GM12874 (cell line): ENCODE measurements around the gene RAB34.

Source experiments
- CTCF ChIP-seq: IDR thresholded peaks from 2 replicates; pipeline ENCODE4 v1.5.1; 2011; ENCODE audit warnings: low read depth, mild to moderate bottlenecking, control low read depth, low read length, moderate library complexity; ENCODE audit not compliant: insufficient read depth

RAB34 gene

GRCh38 chr17:28717578-28718332 is at the start of gene RAB34:
TSS of gene RAB34 (minus strand) at chr17:28717868. CDS start at chr17:28717266, 602 bp downstream.
- peak; percentile 43 for TF ChIP-seq CTCF

- no peak for TF ChIP-seq CTCF
Measured at GRCh38 chr17:28765038-28765437, 47.4 kb upstream of the RAB34 start.

GRCh38 chr17:28763804-28764266 is 46.2 kb upstream of the RAB34 start:
- TF ChIP-seq CTCF: peak; percentile 71

- no peak for TF ChIP-seq CTCF
Measured at GRCh38 chr17:28763137-28763799, 45.6 kb upstream of the RAB34 start.

GRCh38 chr17:28760601-28761562 is 43.2 kb upstream of the RAB34 start:
- TF ChIP-seq CTCF: no peak

- no peak for TF ChIP-seq CTCF
Measured at GRCh38 chr17:28759256-28759865, 41.7 kb upstream of the RAB34 start.
